ENCODE results near the gene SAPCD2.

- TF ChIP-seq CTCF (IDR thresholded peaks at IDR 0.05) (no peak), POLR2A (IDR thresholded peaks at IDR 0.05) (no peak)
Measured at GRCh38 chr9:137110147-137110910, 40.0 kb upstream of the SAPCD2 start.

All from right lobe of liver (tissue), 4 donors.